A673 (cell line): ENCODE results near the gene MYCN. TPM values are rescaled to one million over a fixed set of nuclear protein-coding genes. Genes with fewer than 3 reads are reported as not detected.

Source experiments
- BruUV-seq: library from RNA; stranded (reverse); fragments of 400-500 nt; replicated peaks from 2 replicates; lab custom pipeline; 2021; lab: Mats Ljungman, UMichigan
- CTCF ChIA-PET: fragments of 300-600 bp; sonication (Branson Sonifier 250); formaldehyde crosslinking; loops from one replicate; lab custom pipeline; 2022; ENCODE audit warnings: antibody characterized with exemption; lab: Charles Lee
- POLR2A ChIA-PET: fragments of 300-600 bp; sonication (Branson Sonifier 250); formaldehyde crosslinking; loops from one replicate; lab custom pipeline; 2022; ENCODE audit warnings: antibody characterized with exemption; ENCODE audit not compliant: low non-redundant PET; lab: Charles Lee
- DNase-seq: peaks from one replicate; pipeline ENCODE4 v3.0.0-alpha.2; 2015; ENCODE audit warnings: low spot score
- H3K27ac ChIP-seq: fragments of 200-600 bp; sonication (generic); 2 replicates; pipeline ENCODE4 v1.5.1; 2016; ENCODE audit warnings: mixed run types, low read depth, mild to moderate bottlenecking, mixed read lengths, antibody characterized with exemption, low read length; ENCODE audit not compliant: poor library complexity, severe bottlenecking
- H3K27me3 ChIP-seq: fragments of 200-600 bp; sonication (generic); replicated peaks from 2 replicates; pipeline ENCODE4 v1.6.1; 2017; ENCODE audit warnings: mixed run types, low read depth, mild to moderate bottlenecking, mixed read lengths, antibody characterized with exemption, low read length; ENCODE audit not compliant: insufficient read depth, poor library complexity
- H3K36me3 ChIP-seq: fragments of 200-600 bp; sonication (generic); 2 replicates; pipeline ENCODE4 v1.6.1; 2016; ENCODE audit warnings: mixed run types, mild to moderate bottlenecking, mixed read lengths, antibody characterized with exemption, low read length; ENCODE audit not compliant: insufficient read depth, poor library complexity, severe bottlenecking
- H3K4me1 ChIP-seq: fragments of 200-600 bp; sonication (generic); 2 replicates; pipeline ENCODE4 v1.6.1; 2017; ENCODE audit warnings: mixed run types, mild to moderate bottlenecking, mixed read lengths, antibody characterized with exemption, low read length; ENCODE audit not compliant: insufficient read depth, poor library complexity, severe bottlenecking
- H3K4me3 ChIP-seq: fragments of 200-600 bp; sonication (generic); 2 replicates; pipeline ENCODE4 v1.5.1; 2016; ENCODE audit warnings: low read depth, mixed run types, mild to moderate bottlenecking, mixed read lengths, low read length; ENCODE audit not compliant: poor library complexity, severe bottlenecking
- H3K9me3 ChIP-seq: fragments of 200-600 bp; sonication (generic); 2 replicates; pipeline ENCODE4 v1.6.1; 2016; ENCODE audit warnings: mixed run types, low read depth, mild to moderate bottlenecking, mixed read lengths, antibody characterized with exemption, low read length; ENCODE audit not compliant: poor library complexity, severe bottlenecking
- EZH2 ChIP-seq: fragments of 200-600 bp; sonication (generic); IDR thresholded peaks from 2 replicates; pipeline ENCODE4 v1.6.1; 2017; ENCODE audit warnings: borderline replicate concordance, low read depth, mild to moderate bottlenecking, mixed read lengths, antibody characterized with exemption, low read length; ENCODE audit not compliant: poor library complexity, severe bottlenecking
- intact Hi-C: fragments of 100-400 bp; cut with micrococcal nuclease; formaldehyde crosslinking; loops from one replicate; pipeline ENCODE4 v1.10.0; 2022; ENCODE audit not compliant: unreplicated experiment
- total RNA-seq: library from RNA; stranded (reverse); gene quantifications from 2 replicates; pipeline ENCODE4 v1.2.3, GENCODE V29; 2021
- TF ChIP-seq, protein P1 (sequence below): fragments of 300-800, 200-600 bp; sonication (generic); conservative IDR thresholded peaks from 2 replicates; pipeline ENCODE4 v1.5.1; 2017; ENCODE audit warnings: low read depth, mild to moderate bottlenecking, antibody characterized with exemption, low read length, moderate library complexity, mixed read lengths

Gene MYCN
- total RNA-seq, 1 experiment from 2014 or later: 2.8 TPM

DNA sequence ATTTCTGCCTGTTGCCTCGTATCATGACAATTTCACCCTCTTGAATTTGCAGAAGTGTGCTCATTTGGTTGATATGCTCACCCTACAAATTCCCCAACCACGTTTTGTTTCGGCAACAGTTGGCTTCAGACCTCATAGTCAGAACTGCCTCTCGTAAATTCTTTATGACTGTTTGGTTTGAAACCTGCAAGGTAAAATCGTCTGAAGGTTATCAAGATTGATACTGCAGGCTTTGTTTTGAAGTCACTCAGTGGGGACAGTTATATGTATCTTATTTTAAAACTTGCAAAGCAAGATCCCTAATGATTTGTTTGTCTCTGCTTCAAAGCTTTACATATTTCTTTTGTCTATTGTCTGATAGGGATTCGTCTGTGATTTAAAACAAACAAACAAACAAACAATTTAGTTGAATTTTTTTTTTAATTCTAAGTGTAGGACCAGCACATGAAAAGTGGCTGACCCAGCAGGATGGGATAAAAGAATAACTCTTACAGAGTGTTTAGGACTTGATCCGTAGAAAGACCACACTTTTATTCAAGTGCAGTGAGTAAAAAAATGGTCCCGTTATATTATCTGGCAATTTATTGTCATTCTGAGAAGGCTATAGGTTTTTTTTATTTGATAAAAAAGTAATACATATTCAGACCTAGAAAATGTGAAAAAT is 45.7 kb upstream of the MYCN start:
- no peaks in the 10 kb centered on the region for H3K27me3 ChIP-seq
- peaks cover 9% of the 10 kb centered on the region for H3K9me3 ChIP-seq
- DNase-seq: no peak
- TF ChIP-seq, protein P1, sequence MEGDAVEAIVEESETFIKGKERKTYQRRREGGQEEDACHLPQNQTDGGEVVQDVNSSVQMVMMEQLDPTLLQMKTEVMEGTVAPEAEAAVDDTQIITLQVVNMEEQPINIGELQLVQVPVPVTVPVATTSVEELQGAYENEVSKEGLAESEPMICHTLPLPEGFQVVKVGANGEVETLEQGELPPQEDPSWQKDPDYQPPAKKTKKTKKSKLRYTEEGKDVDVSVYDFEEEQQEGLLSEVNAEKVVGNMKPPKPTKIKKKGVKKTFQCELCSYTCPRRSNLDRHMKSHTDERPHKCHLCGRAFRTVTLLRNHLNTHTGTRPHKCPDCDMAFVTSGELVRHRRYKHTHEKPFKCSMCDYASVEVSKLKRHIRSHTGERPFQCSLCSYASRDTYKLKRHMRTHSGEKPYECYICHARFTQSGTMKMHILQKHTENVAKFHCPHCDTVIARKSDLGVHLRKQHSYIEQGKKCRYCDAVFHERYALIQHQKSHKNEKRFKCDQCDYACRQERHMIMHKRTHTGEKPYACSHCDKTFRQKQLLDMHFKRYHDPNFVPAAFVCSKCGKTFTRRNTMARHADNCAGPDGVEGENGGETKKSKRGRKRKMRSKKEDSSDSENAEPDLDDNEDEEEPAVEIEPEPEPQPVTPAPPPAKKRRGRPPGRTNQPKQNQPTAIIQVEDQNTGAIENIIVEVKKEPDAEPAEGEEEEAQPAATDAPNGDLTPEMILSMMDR: no peak
- TF ChIP-seq EZH2: no peak
- H3K4me3 ChIP-seq: no peak overlapping the region
- peaks cover 16% of the 10 kb centered on the region for H3K4me1 ChIP-seq
- BruUV-seq: no TSS peak
- H3K36me3 ChIP-seq: no peaks in the 10 kb centered on the region
- no peak overlapping the region for H3K27ac ChIP-seq
- POLR2A ChIA-PET: no interaction called here
- intact Hi-C loops: no loop called here
- CTCF ChIA-PET: no interaction called here

DNA sequence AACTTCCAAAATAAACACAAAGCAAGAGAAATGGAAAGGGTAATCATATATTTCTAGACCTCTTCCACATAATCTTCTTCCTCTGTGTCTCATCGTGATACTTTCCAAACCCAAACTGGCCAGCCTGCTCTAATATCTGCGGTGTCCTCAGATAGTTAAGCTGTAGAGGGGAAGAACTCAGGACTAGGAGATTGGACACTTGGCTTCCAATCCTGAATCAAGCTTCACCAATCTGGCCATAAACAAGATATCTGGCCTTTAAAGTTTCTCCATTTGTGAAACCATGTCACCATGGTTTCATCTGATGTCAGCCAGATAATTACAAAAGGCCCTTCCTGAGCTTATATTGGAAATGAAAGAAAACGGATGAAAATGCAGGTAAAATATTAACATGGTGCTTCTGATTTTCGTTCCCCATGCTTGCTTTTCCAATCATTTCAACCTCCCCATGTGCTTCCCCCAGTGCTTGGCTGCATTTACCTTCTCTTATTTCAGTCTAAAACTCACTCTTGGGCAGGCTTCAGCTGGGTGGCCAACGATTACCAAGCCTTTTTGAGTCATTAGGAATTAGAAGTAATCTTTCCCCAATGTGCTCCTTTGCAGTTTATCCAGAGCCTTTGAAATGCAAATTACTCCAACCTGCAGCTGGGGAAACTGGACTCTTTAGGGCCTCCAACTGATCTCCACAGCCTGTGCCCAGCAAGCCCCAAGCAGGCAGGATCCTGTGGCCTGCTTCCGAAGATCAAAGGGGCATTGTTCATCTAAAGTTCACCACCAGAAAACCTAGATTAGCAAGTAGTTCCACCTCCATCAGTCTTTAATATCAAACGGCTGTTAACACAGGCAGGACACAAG is 44.5 kb upstream of the MYCN start:
- Histone ChIP-seq H3K4me1 (peaks cover 16% of the 10 kb centered on the region), H3K27me3 (no peaks in the 10 kb centered on the region), H3K36me3 (no peaks in the 10 kb centered on the region), H3K27ac (no peak overlapping the region), H3K4me3 (no peak overlapping the region), H3K9me3 (peaks cover 9% of the 10 kb centered on the region)
- ChIA-PET CTCF (no interaction called here), POLR2A (no interaction called here)
- intact Hi-C loops: no loop called here
- BruUV-seq: no TSS peak
- TF ChIP-seq EZH2: no peak
- TF ChIP-seq, protein P1: no peak
- DNase-seq: no peak

DNA sequence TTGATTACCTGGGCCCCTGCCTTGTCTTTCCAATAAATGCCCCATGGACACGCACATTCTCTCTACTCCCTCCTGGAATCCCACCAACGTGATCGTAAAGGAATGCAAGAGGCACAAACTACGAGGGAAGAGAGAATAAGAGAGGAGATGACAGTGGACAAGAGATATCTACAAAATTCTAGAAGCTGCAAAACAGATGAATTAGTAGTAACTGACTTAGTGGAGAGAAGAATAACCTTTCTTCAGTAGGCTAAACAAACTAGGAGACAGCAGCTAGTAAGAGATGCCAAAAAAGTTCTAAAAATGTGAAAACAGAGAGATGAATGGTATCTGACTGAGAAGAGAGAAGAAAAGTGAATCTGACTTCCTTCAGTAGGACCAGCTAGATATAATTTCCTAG is 43.5 kb upstream of the MYCN start:
- ChIA-PET POLR2A (interaction anchor here (0.6 kb wide), 1 partner anchor 192 kb away, joined by 27 read pairs; no protein-coding TSS in a partner anchor), CTCF (no interaction called here)
- H3K27ac ChIP-seq: no peak overlapping the region
- H3K27me3 ChIP-seq: no peaks in the 10 kb centered on the region
- peaks cover 10% of the 10 kb centered on the region for H3K4me1 ChIP-seq
- no peak for DNase-seq
- intact Hi-C loops: no loop called here
- H3K9me3 ChIP-seq: peaks cover 9% of the 10 kb centered on the region
- H3K4me3 ChIP-seq: no peak overlapping the region
- H3K36me3 ChIP-seq: no peaks in the 10 kb centered on the region
- no TSS peak for BruUV-seq
- TF ChIP-seq, protein P1: no peak
- no peak for TF ChIP-seq EZH2
